HAP-1 (cell line): ENCODE data around the gene APBB2.

ENCODE experiments used
- DNase-seq, 2 experiments: peaks; one replicate each; pipeline ENCODE4 v3.0.0-alpha.2; 2016 to 2020; ENCODE audit warnings: low spot score in 2 of 2
- H3K27me3 ChIP-seq: fragments of 250-450 bp; sonication (Bioruptor Pico); 2 replicates; pipeline ENCODE4 v1.5.1; 2020; ENCODE audit warnings: low read depth, mild to moderate bottlenecking, moderate library complexity
- H3K36me3 ChIP-seq: fragments of 250-450 bp; sonication (Bioruptor Pico); replicated peaks from 2 replicates; pipeline ENCODE4 v1.5.1; 2020; ENCODE audit warnings: mild to moderate bottlenecking
- H3K4me1 ChIP-seq: fragments of 250-450 bp; sonication (Bioruptor Pico); 2 replicates; pipeline ENCODE4 v1.5.1; 2020; ENCODE audit warnings: mild to moderate bottlenecking
- H3K4me3 ChIP-seq: fragments of 250-450 bp; sonication (Bioruptor Pico); 2 replicates; pipeline ENCODE4 v1.5.1; 2020; ENCODE audit warnings: mild to moderate bottlenecking, moderate library complexity
- H3K9me3 ChIP-seq: fragments of 250-450 bp; sonication (Bioruptor Pico); 2 replicates; pipeline ENCODE4 v1.5.1; 2020; ENCODE audit warnings: mild to moderate bottlenecking, moderate library complexity
- in situ Hi-C: fragments of 300-500 bp; cut with MboI; formaldehyde crosslinking; loops from 3 replicates; pipeline ENCODE4 v1.14.3; 2020; ENCODE audit warnings: low sequenced_read_pairs, inconsistent platforms, mixed read lengths

The APBB2 gene

DNA sequence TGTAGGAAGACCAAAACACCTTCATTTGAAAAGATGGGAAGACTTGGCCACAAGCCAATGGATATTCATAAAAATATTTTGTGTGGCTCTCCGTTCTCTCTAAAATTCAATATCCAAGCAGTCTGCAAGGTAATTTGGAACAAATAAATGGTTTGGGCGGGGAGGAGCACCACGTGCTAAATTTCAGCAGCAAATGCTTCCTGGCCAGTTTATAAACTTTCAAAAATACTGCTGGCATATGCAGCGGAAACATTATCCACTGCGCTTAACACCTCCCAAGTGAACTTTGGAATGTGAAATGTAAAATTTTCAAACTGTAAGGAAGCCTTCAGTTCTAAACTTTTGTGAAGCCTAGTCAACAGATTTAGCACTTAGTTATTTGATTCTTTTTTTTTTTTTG, 273.6 kb downstream of the APBB2 start:
- Histone ChIP-seq H3K4me1 (no peaks in the 10 kb centered on the region), H3K36me3 (no peaks in the 10 kb centered on the region), H3K4me3 (no peak overlapping the region), H3K9me3 (no peaks in the 10 kb centered on the region), H3K27me3 (no peaks in the 10 kb centered on the region)
- DNase-seq: no peak
- in situ Hi-C loops: no loop called here

DNA sequence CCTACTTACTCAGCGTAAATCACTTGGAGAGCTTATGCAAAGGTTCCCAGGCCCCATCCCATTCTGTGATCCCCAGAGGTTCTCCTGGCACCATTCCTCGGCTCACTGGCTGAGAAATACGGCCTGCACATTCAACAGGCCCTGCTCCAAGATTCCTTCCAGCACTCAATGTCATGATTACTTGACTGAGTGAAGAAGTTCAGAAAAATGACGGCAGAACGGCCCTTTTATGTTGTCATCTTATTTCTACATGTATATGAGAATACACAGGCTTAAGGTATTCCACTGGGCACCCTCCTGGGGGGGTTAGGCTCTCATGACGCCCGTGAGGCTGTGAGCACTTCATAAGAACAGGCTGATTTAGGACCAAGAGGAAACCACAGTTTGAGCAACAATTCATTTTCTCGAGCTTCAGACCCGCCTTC, 274.0 kb downstream of the APBB2 start:
- no peaks in the 10 kb centered on the region for H3K9me3 ChIP-seq
- H3K27me3 ChIP-seq: no peaks in the 10 kb centered on the region
- H3K4me3 ChIP-seq: no peak overlapping the region
- no peaks in the 10 kb centered on the region for H3K36me3 ChIP-seq
- no peak for DNase-seq
- no peaks in the 10 kb centered on the region for H3K4me1 ChIP-seq
- in situ Hi-C loops: no loop called here

DNA sequence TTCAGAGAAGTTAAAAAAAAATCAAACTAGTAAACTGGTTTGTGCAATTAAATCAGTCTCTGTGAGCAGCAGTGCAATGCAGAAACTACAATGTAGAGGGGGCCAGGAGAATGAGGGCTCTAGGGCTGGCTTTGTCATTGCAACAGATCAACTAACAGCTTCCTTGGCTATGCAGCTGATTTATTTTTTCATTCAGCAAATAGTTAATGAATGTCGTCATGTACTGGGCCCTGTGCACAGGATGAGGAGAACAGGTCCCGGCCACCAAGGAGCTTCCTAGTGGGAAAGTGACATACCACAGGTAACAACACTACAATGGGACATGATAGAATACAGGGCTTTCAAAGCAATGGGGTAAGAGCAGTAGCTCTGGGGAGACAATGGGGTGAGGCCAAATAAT, 274.5 kb downstream of the APBB2 start:
- Histone ChIP-seq H3K4me1 (no peaks in the 10 kb centered on the region), H3K27me3 (no peaks in the 10 kb centered on the region), H3K4me3 (no peak overlapping the region), H3K36me3 (no peaks in the 10 kb centered on the region), H3K9me3 (no peaks in the 10 kb centered on the region)
- DNase-seq: no peak
- in situ Hi-C loops: no loop called here

DNA sequence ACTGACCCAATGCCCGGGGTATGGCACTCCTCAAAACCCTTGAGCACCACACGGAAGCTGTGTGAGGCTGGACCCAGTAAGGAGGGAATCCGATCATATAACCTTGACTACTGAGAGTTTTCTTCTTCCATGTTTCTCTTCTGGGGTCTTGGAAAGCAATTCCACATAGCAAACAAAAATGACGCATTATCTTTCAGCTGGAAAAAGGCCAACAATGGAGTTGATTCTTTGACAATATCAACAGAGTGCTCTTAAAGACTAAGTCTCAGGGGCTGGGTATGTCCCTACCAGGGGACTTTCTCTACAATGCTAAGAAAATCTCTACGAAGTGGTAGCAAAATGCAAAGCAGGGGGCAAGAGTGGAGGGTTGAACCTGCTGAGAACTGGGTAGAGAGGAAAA, 276.0 kb downstream of the APBB2 start:
- no peaks in the 10 kb centered on the region for H3K27me3 ChIP-seq
- no peak for DNase-seq
- H3K4me1 ChIP-seq: no peaks in the 10 kb centered on the region
- H3K36me3 ChIP-seq: no peaks in the 10 kb centered on the region
- in situ Hi-C loops: no loop called here
- no peak overlapping the region for H3K4me3 ChIP-seq
- H3K9me3 ChIP-seq: no peaks in the 10 kb centered on the region

DNA sequence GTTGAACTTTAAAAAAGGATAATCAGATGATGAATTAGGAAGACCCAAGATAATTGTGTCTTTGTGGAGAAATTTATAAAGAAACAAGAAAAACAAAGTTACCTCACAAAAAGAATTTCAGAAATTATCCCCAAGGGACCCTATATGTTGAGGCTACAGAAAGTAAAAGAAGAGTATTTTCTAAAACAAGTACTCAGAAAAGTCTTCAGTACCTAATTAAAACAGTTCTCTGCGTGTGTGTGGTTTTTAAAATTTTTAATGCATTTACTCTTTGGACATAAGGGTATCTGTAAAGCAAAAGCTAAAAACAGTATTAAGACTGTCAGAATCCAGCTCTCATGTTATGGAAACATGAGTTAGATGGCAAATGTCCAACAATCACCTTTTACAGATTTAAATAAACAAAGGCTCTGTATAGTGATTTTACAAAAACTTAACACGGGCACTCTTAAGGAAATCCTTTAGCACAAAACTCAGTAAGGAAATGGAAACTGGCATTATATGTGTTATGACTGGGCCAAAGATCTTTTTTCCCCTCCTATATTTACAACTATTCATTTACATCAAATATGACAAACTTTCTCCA, 277.1 kb downstream of the APBB2 start:
- in situ Hi-C loops: no loop called here

DNA sequence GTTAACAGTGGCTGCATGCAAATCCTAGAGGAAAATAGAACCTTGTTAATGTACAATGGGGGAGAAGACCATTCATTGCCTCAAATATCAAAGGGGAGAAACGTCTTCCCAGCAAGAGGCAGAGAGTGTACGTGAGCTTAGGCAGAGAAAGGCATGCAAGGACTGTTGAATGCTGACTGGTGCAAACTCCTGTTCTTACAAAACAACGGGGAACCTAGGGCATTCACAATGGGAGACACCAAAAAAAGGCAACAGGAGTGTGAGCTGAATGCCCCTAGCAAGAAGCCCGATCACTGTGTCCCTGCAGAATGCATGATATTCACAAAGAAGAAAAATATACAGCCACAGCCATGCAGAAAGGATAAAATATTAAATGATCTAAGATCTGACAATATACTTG, 279.7 kb downstream of the APBB2 start:
- H3K4me1 ChIP-seq: no peaks in the 10 kb centered on the region
- H3K4me3 ChIP-seq: no peak overlapping the region
- DNase-seq: no peak
- no peaks in the 10 kb centered on the region for H3K36me3 ChIP-seq
- in situ Hi-C loops: no loop called here
- H3K27me3 ChIP-seq: no peaks in the 10 kb centered on the region
- H3K9me3 ChIP-seq: no peaks in the 10 kb centered on the region

More for the DNA sequence above, 277.1 kb downstream of the APBB2 start:
- no peak overlapping the region for H3K4me3 ChIP-seq
- no peaks in the 10 kb centered on the region for H3K4me1 ChIP-seq
- H3K36me3 ChIP-seq: no peaks in the 10 kb centered on the region
- no peaks in the 10 kb centered on the region for H3K9me3 ChIP-seq
- no peaks in the 10 kb centered on the region for H3K27me3 ChIP-seq
- no peak for DNase-seq

DNA sequence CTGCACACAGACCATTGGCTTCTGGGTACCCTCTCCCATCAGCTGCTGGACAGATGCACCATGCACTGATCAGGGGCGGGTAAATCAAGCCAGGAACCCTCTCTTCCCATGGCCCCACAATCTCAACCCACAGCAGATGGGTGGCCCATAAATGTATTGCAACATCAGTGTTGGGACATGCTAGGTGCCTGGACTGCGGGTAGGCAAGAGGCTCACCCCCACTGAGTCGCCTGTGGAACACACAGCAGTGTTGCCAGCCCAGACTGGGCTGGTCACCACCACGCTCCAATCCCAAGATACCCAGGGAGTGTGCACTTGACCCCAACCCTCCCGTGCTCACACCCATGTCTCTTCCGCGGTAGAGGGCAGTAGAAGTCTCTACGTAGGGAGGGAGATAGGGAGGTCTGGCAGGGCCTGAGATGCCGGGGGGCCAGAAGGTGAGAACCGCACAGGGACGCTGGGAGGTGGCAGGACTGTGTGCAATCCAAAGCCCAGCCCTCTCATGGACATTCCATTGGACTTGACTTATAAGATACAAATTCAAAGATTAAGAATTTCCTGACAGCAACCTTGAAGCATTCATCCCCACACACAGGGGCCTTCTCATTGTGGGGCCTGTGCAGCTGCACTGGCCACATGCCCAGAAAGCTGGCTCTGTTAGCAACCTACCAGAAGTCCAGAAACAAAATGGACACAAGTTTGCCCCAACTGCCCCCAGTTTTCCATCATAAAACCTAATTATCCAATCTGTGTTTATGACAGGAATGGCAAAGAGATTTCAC, 280.9 kb downstream of the APBB2 start:
- in situ Hi-C loops: no loop called here
- DNase-seq: no peak
- Histone ChIP-seq H3K27me3 (no peaks in the 10 kb centered on the region), H3K4me1 (no peaks in the 10 kb centered on the region), H3K4me3 (no peak overlapping the region), H3K36me3 (no peaks in the 10 kb centered on the region), H3K9me3 (no peaks in the 10 kb centered on the region)

DNA sequence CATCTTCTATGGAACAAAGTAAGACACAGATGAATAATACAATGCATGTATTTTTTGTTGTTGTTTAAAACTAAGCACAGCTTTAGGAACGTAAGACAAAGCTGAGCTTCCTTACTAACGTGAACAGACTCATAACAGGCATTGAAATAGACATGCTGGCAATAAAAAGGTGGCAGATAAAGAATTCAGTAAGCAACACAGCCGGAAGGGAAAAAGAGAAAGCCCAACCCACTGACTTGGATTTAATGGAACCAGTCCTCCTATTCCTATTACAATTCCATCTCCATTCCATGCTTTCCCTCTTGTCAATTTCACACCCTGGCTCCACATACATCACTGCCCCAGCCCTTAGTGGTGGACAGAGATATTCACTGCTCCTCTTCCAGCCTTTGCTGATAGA, 282.5 kb downstream of the APBB2 start:
- no peak for DNase-seq

DNA sequence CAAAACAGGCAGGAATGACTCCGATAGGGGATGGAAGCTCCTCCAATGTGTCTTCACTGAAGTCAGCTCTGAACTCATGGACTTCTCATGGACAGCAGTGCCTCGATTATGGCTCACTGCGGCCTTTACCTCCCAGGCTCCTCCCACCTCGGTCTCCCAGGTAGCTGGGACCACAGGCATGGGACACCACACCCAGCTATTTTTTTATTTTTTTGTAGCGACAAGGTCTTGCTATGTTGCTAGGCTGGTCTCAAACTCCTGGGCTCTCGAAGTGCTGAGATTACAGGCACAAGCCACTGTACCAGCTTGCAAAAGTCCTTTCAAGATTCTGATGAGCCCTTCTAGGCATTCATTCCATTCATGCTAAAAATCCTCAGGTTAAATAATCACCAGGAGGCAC, 283.1 kb downstream of the APBB2 start:
- no peak for DNase-seq
- in situ Hi-C loops: no loop called here
- Histone ChIP-seq H3K27me3 (no peaks in the 10 kb centered on the region), H3K4me1 (no peaks in the 10 kb centered on the region), H3K36me3 (no peaks in the 10 kb centered on the region), H3K9me3 (no peaks in the 10 kb centered on the region), H3K4me3 (no peak overlapping the region)

More for the DNA sequence above, 282.5 kb downstream of the APBB2 start:
- Histone ChIP-seq H3K9me3 (no peaks in the 10 kb centered on the region), H3K4me1 (no peaks in the 10 kb centered on the region), H3K36me3 (no peaks in the 10 kb centered on the region), H3K27me3 (no peaks in the 10 kb centered on the region), H3K4me3 (no peak overlapping the region)
- in situ Hi-C loops: no loop called here

DNA sequence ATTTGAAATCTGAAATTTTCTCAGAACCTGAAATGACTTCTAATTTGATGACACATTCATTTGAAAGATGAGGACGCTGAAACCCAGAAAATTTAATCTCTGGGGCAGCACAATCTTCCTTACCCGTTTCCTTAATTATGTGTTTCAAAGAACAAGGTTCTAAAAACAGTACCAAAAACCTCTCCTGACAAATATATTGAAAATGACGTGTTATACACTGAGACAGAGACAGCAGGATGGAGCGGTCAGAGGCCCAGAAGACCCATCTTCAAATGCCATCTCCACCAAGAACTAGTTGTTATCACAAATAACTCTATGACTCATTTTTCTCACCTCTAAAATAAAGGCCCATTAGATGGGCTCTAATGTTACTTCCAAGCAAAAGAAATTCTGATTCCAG, 287.3 kb downstream of the APBB2 start:
- no peak for DNase-seq
- Histone ChIP-seq H3K9me3 (no peaks in the 10 kb centered on the region), H3K27me3 (no peaks in the 10 kb centered on the region), H3K36me3 (no peaks in the 10 kb centered on the region), H3K4me3 (no peak overlapping the region), H3K4me1 (no peaks in the 10 kb centered on the region)
- in situ Hi-C loops: loop anchor here (5.0 kb wide), 1 partner anchor 290 kb away; no protein-coding TSS in a partner anchor

DNA sequence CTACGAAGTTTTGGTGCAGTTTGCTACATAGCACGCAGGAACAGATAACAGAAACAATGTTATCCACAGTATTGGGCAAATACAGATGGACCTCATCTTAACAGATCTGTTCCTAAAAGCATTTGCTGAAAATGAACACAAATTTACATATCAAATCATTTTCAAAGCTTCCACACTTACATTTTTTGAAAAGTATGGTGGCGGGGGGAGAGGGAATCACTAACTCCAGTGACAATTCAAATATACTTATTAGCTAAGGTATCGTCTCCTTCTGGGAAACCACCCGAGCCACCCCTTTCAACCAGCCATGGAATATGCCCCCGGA, 289.6 kb downstream of the APBB2 start:
- Histone ChIP-seq H3K4me1 (no peaks in the 10 kb centered on the region), H3K27me3 (no peaks in the 10 kb centered on the region), H3K36me3 (no peaks in the 10 kb centered on the region), H3K9me3 (no peaks in the 10 kb centered on the region), H3K4me3 (no peak overlapping the region)
- in situ Hi-C loops: loop anchor here (5.0 to 25.0 kb wide), 2 partner anchors 293 to 738 kb away; no protein-coding TSS in a partner anchor
- DNase-seq: no peak

DNA sequence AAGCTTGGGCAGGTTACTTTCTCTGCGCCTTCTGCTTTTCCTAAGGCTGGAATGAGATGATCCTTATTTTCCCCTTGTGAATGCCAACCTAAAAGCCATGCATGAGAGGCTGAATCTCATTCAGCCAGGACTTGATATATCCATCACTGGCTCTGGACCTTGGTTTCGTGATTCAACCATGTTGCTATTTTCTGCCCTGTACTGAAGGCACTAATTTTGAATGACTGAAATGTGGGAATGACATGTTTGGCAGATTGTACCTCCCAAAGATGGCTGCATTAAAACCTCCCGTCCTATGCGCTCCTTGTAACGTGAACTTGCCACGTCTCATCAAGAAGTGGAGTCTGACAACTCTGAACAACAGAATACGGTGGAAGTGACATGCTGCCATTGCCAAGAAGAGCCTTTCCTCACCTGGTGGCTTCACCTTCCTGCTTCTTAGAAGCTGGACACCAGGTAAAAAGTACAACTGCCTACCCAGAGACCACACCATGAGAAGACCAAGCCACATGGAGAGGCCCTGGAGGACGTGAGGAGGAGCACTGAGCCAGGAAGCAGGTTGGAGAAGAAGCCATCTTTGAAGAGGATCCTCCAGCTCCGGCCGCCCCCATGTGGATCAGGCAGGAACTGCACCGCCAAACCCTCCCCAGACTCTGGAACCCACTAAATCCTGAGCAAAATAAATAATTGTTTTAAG, 290.1 kb downstream of the APBB2 start:
- H3K9me3 ChIP-seq: no peaks in the 10 kb centered on the region
- no peaks in the 10 kb centered on the region for H3K27me3 ChIP-seq
- H3K4me1 ChIP-seq: no peaks in the 10 kb centered on the region
- no peak overlapping the region for H3K4me3 ChIP-seq
- peak; percentile 54 to 88 for DNase-seq
- in situ Hi-C loops: loop anchor here (25.0 kb wide), 1 partner anchor 738 kb away; no protein-coding TSS in a partner anchor
- H3K36me3 ChIP-seq: no peaks in the 10 kb centered on the region

DNA sequence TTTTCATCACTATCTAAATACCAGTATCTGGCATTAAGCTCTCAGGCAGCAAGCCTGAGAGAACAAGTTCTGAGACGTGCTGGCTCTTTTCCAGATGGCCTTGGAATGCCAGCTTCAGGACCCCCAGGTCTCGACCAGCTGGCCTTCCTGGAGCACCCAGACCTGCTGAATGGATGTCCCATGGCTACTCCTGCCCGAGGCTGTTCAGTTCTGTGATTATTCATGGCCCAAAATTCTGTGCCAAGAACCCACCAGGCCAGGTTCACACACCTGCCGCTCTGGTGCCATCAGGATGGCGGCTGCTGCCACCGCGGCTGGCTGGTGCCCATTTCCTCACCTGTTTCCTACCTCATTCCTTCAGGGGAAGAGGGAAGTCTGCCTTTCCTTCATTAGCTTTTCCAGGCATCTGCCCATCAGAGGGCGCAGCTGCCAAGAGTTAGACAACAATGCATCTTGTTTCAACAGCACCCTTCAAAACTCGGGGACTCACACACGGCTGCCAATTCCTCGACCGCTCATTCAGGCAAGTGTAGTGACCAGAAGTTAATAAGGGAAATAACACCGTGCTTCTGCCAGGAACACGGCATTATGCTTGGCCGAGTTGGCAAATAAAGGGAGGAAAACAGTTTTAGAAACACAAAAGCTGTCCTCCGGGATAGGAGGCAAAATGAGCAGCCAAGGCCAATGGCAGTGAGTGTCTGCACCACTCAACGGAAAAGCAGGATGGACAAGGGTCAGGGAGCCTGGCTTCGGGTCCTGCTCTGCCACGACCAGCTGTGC, 290.8 kb downstream of the APBB2 start:
- in situ Hi-C loops: loop anchor here (25.0 kb wide), 1 partner anchor 739 kb away; no protein-coding TSS in a partner anchor
- no peak overlapping the region for H3K4me3 ChIP-seq
- H3K9me3 ChIP-seq: no peaks in the 10 kb centered on the region
- H3K36me3 ChIP-seq: no peaks in the 10 kb centered on the region
- no peaks in the 10 kb centered on the region for H3K4me1 ChIP-seq
- DNase-seq: no peak
- no peaks in the 10 kb centered on the region for H3K27me3 ChIP-seq
